HL-60 (cell line): ENCODE results near the gene MMRN2.

Experiments used
- POLR2AphosphoS5 ChIP-seq: IDR thresholded peaks from 2 replicates; pipeline ENCODE4 v1.6.1; 2012; ENCODE audit warnings: low read depth
- TF ChIP-seq, protein P1 (sequence below): IDR thresholded peaks from one replicate; pipeline ENCODE4 v1.5.1; 2011; ENCODE audit warnings: low read length, control low read depth, inconsistent platforms; ENCODE audit not compliant: insufficient read depth

DNA sequence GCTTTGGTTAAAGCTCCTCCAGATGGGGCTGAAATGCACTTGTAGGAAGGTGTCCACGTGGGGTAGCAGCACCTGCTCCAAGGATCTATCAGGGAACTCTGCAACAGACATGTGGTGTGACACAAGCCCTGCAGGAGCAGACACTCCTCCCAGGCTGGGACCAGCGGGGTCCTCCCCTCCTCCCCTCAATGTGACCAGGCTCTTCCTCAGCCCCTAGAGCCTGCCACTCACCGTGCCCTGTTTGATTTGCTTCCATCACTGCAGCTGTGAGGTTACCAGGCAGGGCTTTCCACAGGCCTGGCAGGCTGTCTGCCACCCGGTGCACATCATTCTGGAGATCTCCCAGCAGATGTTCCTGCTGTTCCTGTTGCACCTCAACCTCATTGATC lies 13.4 kb downstream of the MMRN2 start:
- TF ChIP-seq, protein P1, sequence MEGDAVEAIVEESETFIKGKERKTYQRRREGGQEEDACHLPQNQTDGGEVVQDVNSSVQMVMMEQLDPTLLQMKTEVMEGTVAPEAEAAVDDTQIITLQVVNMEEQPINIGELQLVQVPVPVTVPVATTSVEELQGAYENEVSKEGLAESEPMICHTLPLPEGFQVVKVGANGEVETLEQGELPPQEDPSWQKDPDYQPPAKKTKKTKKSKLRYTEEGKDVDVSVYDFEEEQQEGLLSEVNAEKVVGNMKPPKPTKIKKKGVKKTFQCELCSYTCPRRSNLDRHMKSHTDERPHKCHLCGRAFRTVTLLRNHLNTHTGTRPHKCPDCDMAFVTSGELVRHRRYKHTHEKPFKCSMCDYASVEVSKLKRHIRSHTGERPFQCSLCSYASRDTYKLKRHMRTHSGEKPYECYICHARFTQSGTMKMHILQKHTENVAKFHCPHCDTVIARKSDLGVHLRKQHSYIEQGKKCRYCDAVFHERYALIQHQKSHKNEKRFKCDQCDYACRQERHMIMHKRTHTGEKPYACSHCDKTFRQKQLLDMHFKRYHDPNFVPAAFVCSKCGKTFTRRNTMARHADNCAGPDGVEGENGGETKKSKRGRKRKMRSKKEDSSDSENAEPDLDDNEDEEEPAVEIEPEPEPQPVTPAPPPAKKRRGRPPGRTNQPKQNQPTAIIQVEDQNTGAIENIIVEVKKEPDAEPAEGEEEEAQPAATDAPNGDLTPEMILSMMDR = no peak
- TF ChIP-seq POLR2AphosphoS5 = no peak
